Coronary artery (tissue), 2 donors: Measurements from ENCODE around the gene HRH3.

Source experiments
- DNase-seq: peaks from one replicate; pipeline ENCODE4 v3.0.0-alpha.2; 2017; ENCODE audit warnings: low spot score
- H3K27ac ChIP-seq, 2 donors: fragments of 200-600 bp; sonication (generic); one replicate each; pipeline ENCODE4 v1.5.1; 2016 to 2019
- H3K4me3 ChIP-seq: fragments of 200-600 bp; sonication (generic); 2 replicates; pipeline ENCODE4 v1.5.1; 2016; ENCODE audit warnings: mild to moderate bottlenecking, moderate library complexity
- TF ChIP-seq, protein P1 (sequence below): fragments of 200-600 bp; sonication (generic); IDR thresholded peaks from one replicate; pipeline ENCODE4 v1.5.1; 2019; ENCODE audit warnings: antibody characterized with exemption

HRH3 gene

DNA sequence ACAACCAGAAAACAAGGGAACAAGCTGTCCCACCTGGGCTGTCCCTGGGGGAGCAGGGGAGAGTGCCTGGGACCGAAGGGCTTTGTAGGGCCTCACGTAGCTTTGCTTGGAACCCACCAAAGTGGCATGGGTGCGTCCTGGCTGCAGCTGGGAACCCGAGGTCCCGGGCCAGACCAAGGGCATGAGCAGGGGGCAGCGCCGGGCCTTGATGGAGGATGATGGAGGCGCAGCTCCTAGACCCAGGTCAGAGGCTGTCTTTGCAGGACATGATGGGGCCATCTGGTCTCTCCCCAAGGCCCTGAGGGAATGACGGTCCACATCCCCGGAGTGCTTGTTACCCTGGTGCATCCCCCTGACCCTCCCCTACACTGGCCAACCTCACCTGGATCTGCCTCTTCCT lies 10.6 kb upstream of the HRH3 start:
- DNase-seq: no peak
- Histone ChIP-seq H3K4me3 (no peak overlapping the region), H3K27ac (no peak overlapping the region)
- TF ChIP-seq, protein P1, sequence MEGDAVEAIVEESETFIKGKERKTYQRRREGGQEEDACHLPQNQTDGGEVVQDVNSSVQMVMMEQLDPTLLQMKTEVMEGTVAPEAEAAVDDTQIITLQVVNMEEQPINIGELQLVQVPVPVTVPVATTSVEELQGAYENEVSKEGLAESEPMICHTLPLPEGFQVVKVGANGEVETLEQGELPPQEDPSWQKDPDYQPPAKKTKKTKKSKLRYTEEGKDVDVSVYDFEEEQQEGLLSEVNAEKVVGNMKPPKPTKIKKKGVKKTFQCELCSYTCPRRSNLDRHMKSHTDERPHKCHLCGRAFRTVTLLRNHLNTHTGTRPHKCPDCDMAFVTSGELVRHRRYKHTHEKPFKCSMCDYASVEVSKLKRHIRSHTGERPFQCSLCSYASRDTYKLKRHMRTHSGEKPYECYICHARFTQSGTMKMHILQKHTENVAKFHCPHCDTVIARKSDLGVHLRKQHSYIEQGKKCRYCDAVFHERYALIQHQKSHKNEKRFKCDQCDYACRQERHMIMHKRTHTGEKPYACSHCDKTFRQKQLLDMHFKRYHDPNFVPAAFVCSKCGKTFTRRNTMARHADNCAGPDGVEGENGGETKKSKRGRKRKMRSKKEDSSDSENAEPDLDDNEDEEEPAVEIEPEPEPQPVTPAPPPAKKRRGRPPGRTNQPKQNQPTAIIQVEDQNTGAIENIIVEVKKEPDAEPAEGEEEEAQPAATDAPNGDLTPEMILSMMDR: no peak

DNA sequence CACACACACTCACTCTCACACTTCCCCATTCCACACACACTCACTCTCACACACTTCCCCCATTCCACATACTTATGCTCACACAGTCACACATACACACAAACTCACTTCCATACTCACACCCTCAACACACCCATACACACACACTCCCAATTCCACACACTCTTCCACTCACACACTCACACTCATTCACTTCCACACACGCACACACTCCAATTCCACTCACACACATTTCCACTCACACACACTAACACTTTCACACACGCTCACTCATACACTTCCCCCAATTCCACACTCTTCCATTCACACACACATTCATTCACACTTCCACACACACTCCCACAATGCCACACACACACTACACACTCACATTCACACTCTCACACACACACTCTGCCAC lies 10.2 kb upstream of the HRH3 start:
- TF ChIP-seq, protein P1: no peak
- H3K4me3 ChIP-seq: no peak overlapping the region
- no peak overlapping the region for H3K27ac ChIP-seq

DNA sequence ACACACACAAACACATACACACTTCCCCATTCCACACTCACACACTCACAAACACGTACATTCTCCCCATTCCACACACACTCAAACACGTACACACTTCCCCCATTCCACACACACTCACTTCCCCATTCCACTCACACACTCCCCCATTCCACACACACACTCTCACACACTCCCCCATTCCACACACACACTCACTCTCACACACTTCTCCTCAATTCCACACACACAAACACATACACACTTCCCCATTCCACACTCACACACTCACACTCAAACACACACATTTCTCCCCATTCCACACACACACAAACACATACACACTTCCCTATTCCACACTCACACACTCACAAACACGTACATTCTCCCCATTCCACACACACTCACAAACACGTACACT lies 9.6 kb upstream of the HRH3 start:
- TF ChIP-seq, protein P1: no peak
- no peak for DNase-seq
- no peak overlapping the region for H3K27ac ChIP-seq
- no peak overlapping the region for H3K4me3 ChIP-seq

More for the DNA sequence above, 10.2 kb upstream of the HRH3 start:
- no peak for DNase-seq

DNA sequence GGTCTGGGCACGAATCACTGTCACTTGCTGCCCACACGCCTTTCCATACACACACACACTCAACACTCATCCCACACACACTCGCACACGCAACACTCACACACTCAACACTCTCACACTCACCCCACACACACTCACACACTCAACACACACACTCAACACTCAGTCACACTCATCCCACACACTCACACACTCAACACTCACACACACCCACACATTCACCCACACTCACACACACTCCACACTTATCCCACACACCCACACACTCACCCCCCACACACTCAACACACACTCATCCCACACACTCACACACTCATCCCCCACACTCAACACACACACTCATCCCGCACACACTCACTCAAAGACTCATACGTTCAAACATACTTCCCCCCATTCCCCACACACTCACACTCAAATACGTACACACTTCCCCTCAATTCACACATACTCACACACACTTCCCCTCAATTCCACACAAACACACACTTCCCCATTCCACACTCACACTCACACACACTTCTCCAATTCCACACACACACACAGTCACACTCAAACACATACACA lies 9.0 kb upstream of the HRH3 start:
- TF ChIP-seq, protein P1: no peak
- no peak for DNase-seq
- Histone ChIP-seq H3K4me3 (no peak overlapping the region), H3K27ac (no peak overlapping the region)

DNA sequence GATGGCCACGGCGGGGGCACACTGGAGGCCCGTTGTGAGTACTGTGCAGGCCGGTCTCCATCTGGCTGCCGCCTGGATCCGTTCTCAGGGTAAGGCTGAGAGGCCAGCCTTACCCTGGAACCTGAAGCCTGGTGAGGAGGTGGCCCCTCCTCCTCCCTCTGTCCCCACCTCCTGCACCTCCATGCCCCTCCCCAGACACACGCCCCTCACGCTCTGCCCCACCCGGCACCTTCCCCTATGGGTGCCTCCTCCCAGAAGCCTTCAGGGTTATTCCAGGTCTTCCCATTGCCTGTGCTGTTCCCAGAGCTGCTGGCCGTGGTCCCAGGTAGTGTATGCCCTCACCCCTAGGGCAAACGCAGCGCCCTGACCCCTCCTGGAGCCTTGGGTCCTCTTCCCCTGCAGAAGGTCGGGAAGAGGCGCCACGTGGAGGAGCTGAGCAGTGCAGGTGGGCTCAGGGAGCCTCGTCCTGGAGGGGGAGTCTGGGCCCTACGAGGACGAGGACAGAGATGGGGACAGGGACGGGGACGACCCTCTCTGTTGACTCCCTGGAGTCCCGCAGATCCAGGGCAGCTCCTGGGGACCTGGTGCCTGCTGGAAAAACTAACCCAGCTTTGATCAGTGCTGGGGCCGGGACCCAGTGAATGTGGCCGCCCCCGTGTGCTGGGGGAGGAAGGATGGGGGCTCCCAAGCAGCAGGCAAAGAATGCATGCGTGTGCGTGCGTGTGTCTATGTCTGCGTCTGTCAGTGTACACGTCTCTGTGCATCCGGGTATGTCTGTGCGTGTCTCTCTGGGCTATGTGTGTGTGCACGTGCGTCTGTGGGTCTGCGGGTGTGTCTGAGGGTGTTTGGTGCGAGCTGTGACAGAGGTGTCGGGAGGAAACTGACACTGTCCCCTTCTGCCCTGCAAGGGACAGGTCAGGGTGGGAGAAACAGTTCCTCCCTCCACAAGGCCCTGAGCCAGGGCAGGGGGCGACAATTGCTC lies 8.2 kb upstream of the HRH3 start:
- TF ChIP-seq, protein P1: no peak
- no peak overlapping the region for H3K27ac ChIP-seq
- no peak overlapping the region for H3K4me3 ChIP-seq
- no peak for DNase-seq

DNA sequence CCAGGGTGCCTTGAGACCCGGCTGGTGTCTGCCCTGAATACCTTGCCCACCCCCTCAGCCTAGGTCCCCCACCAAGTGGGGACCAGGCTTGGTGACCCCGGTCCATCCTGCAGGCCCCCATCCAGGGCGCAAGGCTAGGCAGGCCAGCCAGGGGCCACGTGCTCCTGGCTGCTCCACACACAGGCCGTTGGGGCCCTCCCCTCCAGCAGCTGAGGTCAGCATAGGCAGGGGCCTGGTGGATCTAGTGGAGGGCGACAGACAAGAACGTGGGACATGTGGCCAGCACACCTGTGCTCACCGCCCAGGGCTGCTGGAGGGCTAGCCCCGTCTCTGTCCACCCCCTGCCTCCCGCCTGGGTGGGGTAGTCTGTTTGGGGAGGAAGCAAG lies 7.5 kb upstream of the HRH3 start:
- DNase-seq: no peak
- H3K27ac ChIP-seq: no peak overlapping the region
- TF ChIP-seq, protein P1: no peak
- no peak overlapping the region for H3K4me3 ChIP-seq
